WTC11 (cell line): ENCODE data around the gene CHPF. TPM values are rescaled to one million over a fixed set of nuclear protein-coding genes. Genes with fewer than 3 reads are reported as not detected.

Experiments used
- ATAC-seq: fragments of 200-7000 bp; cut with Tn5 transposase; 2 replicates; pipeline ENCODE4 v1.10.0; 2021; ENCODE audit warnings: mild to moderate bottlenecking, moderate library complexity
- CTCF ChIA-PET: fragments of 300-600 bp; sonication (Branson Sonifier 250); formaldehyde crosslinking; loops from one replicate; lab custom pipeline; 2021; ENCODE audit warnings: antibody characterized with exemption; lab: Charles Lee
- POLR2A ChIA-PET: fragments of 350-600 bp; sonication (Branson Sonifier 250); formaldehyde crosslinking; loops from one replicate; lab custom pipeline; 2021; ENCODE audit warnings: antibody characterized with exemption; lab: Charles Lee
- DNase-seq: peaks from one replicate; pipeline ENCODE4 v3.0.0; 2021; ENCODE audit warnings: low spot score
- H3K27ac Mint-ChIP-seq: 2 replicates; pipeline ENCODE4 v1.8.0; 2021; ENCODE audit warnings: mixed read lengths
- H3K27me3 Mint-ChIP-seq: 2 replicates; pipeline ENCODE4 v1.8.0; 2021; ENCODE audit warnings: low read depth, mild to moderate bottlenecking, moderate library complexity, mixed read lengths
- H3K36me3 Mint-ChIP-seq: 2 replicates; pipeline ENCODE4 v1.8.0; 2021; ENCODE audit warnings: mixed read lengths
- H3K4me1 Mint-ChIP-seq: 2 replicates; pipeline ENCODE4 v1.8.0; 2022; ENCODE audit warnings: mixed read lengths
- H3K4me3 Mint-ChIP-seq: 2 replicates; pipeline ENCODE4 v1.8.0; 2021; ENCODE audit warnings: mild to moderate bottlenecking, moderate library complexity, mixed read lengths
- H3K9me3 Mint-ChIP-seq: 2 replicates; pipeline ENCODE4 v1.8.0; 2021; ENCODE audit warnings: mixed read lengths
- FOXK1 ChIP-seq: sonication (generic); formaldehyde crosslinking; IDR thresholded peaks from 2 replicates; pipeline ENCODE4 v1.8.0; 2022; ENCODE audit warnings: mild to moderate bottlenecking, moderate library complexity, missing genetic modification reagents
- FOXP1 ChIP-seq: sonication (generic); formaldehyde crosslinking; IDR thresholded peaks from 2 replicates; pipeline ENCODE4 v1.8.0; 2022; ENCODE audit warnings: missing genetic modification reagents, mild to moderate bottlenecking, moderate library complexity, borderline replicate concordance
- IRF2 ChIP-seq: sonication (generic); formaldehyde crosslinking; IDR thresholded peaks from 2 replicates; pipeline ENCODE4 v1.8.0; 2022; ENCODE audit warnings: low read depth, missing genetic modification reagents, borderline replicate concordance
- MYBL2 ChIP-seq: sonication (generic); formaldehyde crosslinking; IDR thresholded peaks from 2 replicates; pipeline ENCODE4 v1.8.1; 2023; ENCODE audit warnings: mild to moderate bottlenecking, moderate library complexity, missing genetic modification reagents
- NFATC4 ChIP-seq: fragments of 250-450 bp; sonication (Bioruptor Pico); IDR thresholded peaks from 2 replicates; pipeline ENCODE4 v1.9.0; 2021; ENCODE audit warnings: mild to moderate bottlenecking
- NFYB ChIP-seq: sonication (generic); formaldehyde crosslinking; conservative IDR thresholded peaks from 2 replicates; pipeline ENCODE4 v1.8.0; 2022; ENCODE audit warnings: low read depth, missing genetic modification reagents
- SMAD3 ChIP-seq: sonication (generic); formaldehyde crosslinking; IDR thresholded peaks from 2 replicates; pipeline ENCODE4 v1.8.0; 2022; ENCODE audit warnings: missing genetic modification reagents, mild to moderate bottlenecking, borderline replicate concordance
- SMAD4 ChIP-seq: sonication (generic); formaldehyde crosslinking; IDR thresholded peaks from 2 replicates; pipeline ENCODE4 v1.8.0; 2022; ENCODE audit warnings: mild to moderate bottlenecking, missing genetic modification reagents
- SOX15 ChIP-seq: fragments of 250-450 bp; sonication (Bioruptor Pico); IDR thresholded peaks from 2 replicates; pipeline ENCODE4 v1.9.0; 2021; ENCODE audit warnings: mild to moderate bottlenecking
- TEAD1 ChIP-seq: sonication (generic); formaldehyde crosslinking; IDR thresholded peaks from 2 replicates; pipeline ENCODE4 v1.8.0; 2022; ENCODE audit warnings: mild to moderate bottlenecking, missing genetic modification reagents
- TP53 ChIP-seq: sonication (generic); formaldehyde crosslinking; IDR thresholded peaks from 2 replicates; pipeline ENCODE4 v1.8.1; 2023; ENCODE audit warnings: mild to moderate bottlenecking, missing genetic modification reagents
- ZNF121 ChIP-seq: sonication (generic); formaldehyde crosslinking; IDR thresholded peaks from 2 replicates; pipeline ENCODE4 v1.8.0; 2023; ENCODE audit warnings: missing genetic modification reagents
- ZNF232 ChIP-seq: sonication (generic); formaldehyde crosslinking; IDR thresholded peaks from 2 replicates; pipeline ENCODE4 v1.8.0; 2022; ENCODE audit warnings: mild to moderate bottlenecking, missing genetic modification reagents
- total RNA-seq: library from RNA; stranded (reverse); gene quantifications from 3 replicates; pipeline ENCODE4 v1.2.3, GENCODE V29; 2021
- TF ChIP-seq, protein P1 (sequence below): sonication (generic); formaldehyde crosslinking; IDR thresholded peaks from 2 replicates; pipeline ENCODE4 v1.8.1; 2022; ENCODE audit warnings: low read depth, mild to moderate bottlenecking, moderate library complexity, missing genetic modification reagents, borderline replicate concordance
- TF ChIP-seq, protein P2 (sequence below): sonication (generic); formaldehyde crosslinking; IDR thresholded peaks from 2 replicates; pipeline ENCODE4 v1.8.0; 2022; ENCODE audit warnings: mild to moderate bottlenecking, missing genetic modification reagents
- TF ChIP-seq, protein P3 (sequence below): sonication (generic); formaldehyde crosslinking; IDR thresholded peaks from 2 replicates; pipeline ENCODE4 v1.8.0; 2023; ENCODE audit warnings: missing genetic modification reagents, mild to moderate bottlenecking, borderline replicate concordance
- TF ChIP-seq, protein P4 (sequence below): sonication (generic); formaldehyde crosslinking; IDR thresholded peaks from 2 replicates; pipeline ENCODE4 v1.8.1; 2023; ENCODE audit warnings: mild to moderate bottlenecking, missing genetic modification reagents
- TF ChIP-seq, protein P5 (sequence below): sonication (generic); formaldehyde crosslinking; IDR thresholded peaks from 2 replicates; pipeline ENCODE4 v1.8.1; 2022; ENCODE audit warnings: mild to moderate bottlenecking, moderate library complexity, missing genetic modification reagents
- TF ChIP-seq, protein P6 (sequence below): fragments of 250-450 bp; sonication (Bioruptor Pico); IDR thresholded peaks from 2 replicates; pipeline ENCODE4 v1.9.0; 2021; ENCODE audit warnings: mild to moderate bottlenecking

Gene CHPF
- total RNA-seq, 1 experiment from 2014 or later: 97.0 TPM

DNA sequence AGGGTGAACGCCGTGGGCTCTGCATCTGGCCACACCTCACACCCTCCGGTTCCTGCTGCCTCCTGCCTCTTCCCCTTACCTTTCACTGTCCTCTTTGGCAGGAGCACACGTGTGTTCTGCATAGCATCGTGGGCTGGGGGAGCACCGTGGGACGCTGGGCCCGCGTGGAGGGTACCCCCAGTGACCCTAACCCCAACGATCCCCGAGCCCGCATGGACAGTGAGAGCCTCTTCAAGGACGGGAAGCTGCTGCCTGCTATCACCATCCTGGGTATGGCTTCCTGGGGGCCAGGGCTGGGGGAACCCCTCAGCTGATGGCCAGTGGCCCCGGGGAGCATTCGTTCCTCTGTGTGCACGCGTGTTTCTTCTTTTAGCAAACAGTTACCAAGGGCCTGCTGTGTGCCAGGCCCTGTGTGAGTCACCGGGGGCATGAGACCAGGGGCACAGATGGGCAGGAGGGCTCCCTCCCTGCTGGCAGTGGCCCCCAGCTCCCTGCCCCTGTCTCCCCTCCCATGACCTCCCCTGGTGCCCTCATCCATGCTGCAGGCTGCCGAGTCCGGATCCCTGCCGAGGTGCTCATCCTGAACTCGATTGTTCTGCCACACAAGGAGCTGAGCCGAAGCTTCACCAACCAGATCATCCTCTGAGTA is 37.3 kb downstream of the CHPF start:
- ChIA-PET CTCF (interaction anchor here (1.1 to 41.3 kb wide), 9 partner anchors 13 to 228 kb away, joined by 4 to 2316 read pairs (median 10); partner anchors contain the start of genes GMPPA and SPEG), POLR2A (interaction anchor here (0.7 to 2.5 kb wide), 4 partner anchors 9 to 20 kb away, joined by 3 to 19 read pairs (median 3); partner anchors contain the start of gene GMPPA)
- Mint-ChIP-seq H3K9me3 (no peaks in the 10 kb centered on the region), H3K36me3 (peaks cover 14% of the 10 kb centered on the region), H3K27me3 (peaks cover 9% of the 10 kb centered on the region), H3K4me1 (peaks cover 64% of the 10 kb centered on the region)
- TF ChIP-seq NFYB (CRISPR knock-in tag) (no peak), FOXK1 (CRISPR knock-in tag) (0 out of 2 replicates have a peak, but pooled peaks have one; percentile 12)
- TF ChIP-seq, all 79 proteins: peak for 1
- Mint-ChIP-seq H3K27ac (peak overlapping the region; percentile 99), H3K4me3 (peak overlapping the region; percentile 49)
- no peak for DNase-seq
- ATAC-seq: no peak

DNA sequence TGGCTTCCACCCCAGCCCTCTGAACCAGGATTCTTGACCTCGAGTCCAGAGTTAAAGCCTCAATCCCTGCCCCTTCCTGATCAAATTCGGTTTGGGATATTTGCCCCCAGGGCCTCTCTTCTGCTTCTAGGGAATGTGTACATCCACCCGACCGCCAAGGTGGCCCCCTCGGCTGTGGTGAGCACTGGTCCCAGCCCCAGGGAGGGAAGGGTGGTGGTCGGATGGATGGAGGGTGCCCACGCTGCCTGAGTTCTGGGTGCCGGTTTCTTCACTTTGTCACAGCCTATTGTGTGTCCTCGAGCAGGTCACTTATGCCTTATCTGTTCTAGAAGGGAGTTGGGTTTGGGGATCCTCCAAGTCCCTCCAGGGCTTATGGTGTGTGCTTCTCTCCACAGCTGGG is 38.0 kb downstream of the CHPF start:
- ChIA-PET CTCF (interaction anchor here (4.2 to 41.3 kb wide), 4 partner anchors 14 to 102 kb away, joined by 24 to 2316 read pairs (median 179); partner anchors contain the start of gene GMPPA), POLR2A (no interaction called here)
- H3K4me1 Mint-ChIP-seq: peaks cover 63% of the 10 kb centered on the region
- ATAC-seq: no peak
- TF ChIP-seq, protein P1, sequence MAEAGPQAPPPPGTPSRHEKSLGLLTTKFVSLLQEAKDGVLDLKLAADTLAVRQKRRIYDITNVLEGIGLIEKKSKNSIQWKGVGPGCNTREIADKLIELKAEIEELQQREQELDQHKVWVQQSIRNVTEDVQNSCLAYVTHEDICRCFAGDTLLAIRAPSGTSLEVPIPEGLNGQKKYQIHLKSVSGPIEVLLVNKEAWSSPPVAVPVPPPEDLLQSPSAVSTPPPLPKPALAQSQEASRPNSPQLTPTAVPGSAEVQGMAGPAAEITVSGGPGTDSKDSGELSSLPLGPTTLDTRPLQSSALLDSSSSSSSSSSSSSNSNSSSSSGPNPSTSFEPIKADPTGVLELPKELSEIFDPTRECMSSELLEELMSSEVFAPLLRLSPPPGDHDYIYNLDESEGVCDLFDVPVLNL (CRISPR knock-in tag): no peak
- TF ChIP-seq FOXP1 (CRISPR knock-in tag): no peak
- TF ChIP-seq, protein P2, sequence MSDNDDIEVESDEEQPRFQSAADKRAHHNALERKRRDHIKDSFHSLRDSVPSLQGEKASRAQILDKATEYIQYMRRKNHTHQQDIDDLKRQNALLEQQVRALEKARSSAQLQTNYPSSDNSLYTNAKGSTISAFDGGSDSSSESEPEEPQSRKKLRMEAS: no peak
- peaks cover 14% of the 10 kb centered on the region for H3K36me3 Mint-ChIP-seq
- H3K27me3 Mint-ChIP-seq: peaks cover 4% of the 10 kb centered on the region
- H3K4me3 Mint-ChIP-seq: no peak overlapping the region
- no peaks in the 10 kb centered on the region for H3K9me3 Mint-ChIP-seq
- H3K27ac Mint-ChIP-seq: no peak overlapping the region
- no peak for DNase-seq

DNA sequence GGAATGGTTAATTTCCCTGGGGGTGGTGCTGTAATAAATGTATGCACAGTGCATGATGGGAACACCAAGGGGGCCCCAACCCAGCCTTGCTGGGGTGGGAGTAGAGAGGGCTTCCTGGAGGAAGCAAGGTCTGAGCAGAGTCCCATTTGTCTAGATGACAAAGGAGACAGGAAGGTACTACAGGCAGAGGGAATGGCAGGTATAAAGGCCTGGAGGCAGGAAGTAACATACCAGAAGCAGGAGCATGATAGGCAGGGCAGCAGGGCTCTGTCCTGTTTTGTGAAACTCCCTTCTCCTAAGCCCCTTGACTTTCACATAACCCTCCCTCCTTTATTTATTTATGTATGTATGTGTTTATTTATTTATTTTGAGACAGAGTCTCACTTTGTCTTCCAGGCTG is 41.0 kb downstream of the CHPF start:
- POLR2A ChIA-PET: no interaction called here
- H3K4me3 Mint-ChIP-seq: no peak overlapping the region
- peaks cover 60% of the 10 kb centered on the region for H3K4me1 Mint-ChIP-seq
- TF ChIP-seq FOXP1 (CRISPR knock-in tag) (no peak), ZNF232 (CRISPR knock-in tag) (no peak), TP53 (CRISPR knock-in tag) (no peak), NFATC4 (CRISPR knock-in tag) (no peak), SMAD3 (no peak), IRF2 (CRISPR knock-in tag) (no peak)
- TF ChIP-seq, protein P3, sequence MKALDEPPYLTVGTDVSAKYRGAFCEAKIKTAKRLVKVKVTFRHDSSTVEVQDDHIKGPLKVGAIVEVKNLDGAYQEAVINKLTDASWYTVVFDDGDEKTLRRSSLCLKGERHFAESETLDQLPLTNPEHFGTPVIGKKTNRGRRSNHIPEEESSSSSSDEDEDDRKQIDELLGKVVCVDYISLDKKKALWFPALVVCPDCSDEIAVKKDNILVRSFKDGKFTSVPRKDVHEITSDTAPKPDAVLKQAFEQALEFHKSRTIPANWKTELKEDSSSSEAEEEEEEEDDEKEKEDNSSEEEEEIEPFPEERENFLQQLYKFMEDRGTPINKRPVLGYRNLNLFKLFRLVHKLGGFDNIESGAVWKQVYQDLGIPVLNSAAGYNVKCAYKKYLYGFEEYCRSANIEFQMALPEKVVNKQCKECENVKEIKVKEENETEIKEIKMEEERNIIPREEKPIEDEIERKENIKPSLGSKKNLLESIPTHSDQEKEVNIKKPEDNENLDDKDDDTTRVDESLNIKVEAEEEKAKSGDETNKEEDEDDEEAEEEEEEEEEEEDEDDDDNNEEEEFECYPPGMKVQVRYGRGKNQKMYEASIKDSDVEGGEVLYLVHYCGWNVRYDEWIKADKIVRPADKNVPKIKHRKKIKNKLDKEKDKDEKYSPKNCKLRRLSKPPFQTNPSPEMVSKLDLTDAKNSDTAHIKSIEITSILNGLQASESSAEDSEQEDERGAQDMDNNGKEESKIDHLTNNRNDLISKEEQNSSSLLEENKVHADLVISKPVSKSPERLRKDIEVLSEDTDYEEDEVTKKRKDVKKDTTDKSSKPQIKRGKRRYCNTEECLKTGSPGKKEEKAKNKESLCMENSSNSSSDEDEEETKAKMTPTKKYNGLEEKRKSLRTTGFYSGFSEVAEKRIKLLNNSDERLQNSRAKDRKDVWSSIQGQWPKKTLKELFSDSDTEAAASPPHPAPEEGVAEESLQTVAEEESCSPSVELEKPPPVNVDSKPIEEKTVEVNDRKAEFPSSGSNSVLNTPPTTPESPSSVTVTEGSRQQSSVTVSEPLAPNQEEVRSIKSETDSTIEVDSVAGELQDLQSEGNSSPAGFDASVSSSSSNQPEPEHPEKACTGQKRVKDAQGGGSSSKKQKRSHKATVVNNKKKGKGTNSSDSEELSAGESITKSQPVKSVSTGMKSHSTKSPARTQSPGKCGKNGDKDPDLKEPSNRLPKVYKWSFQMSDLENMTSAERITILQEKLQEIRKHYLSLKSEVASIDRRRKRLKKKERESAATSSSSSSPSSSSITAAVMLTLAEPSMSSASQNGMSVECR (CRISPR knock-in tag): no peak
- CTCF ChIA-PET: interaction anchor here (1.4 to 35.9 kb wide), 2 partner anchors 23 to 27 kb away, joined by 4 to 2316 read pairs; partner anchors contain the start of genes ASIC4, CHPF and TMEM198
- DNase-seq: no peak
- H3K36me3 Mint-ChIP-seq: peaks cover 14% of the 10 kb centered on the region
- no peaks in the 10 kb centered on the region for H3K9me3 Mint-ChIP-seq
- no peak for ATAC-seq
- H3K27me3 Mint-ChIP-seq: peaks cover 9% of the 10 kb centered on the region
- H3K27ac Mint-ChIP-seq: no peak overlapping the region

DNA sequence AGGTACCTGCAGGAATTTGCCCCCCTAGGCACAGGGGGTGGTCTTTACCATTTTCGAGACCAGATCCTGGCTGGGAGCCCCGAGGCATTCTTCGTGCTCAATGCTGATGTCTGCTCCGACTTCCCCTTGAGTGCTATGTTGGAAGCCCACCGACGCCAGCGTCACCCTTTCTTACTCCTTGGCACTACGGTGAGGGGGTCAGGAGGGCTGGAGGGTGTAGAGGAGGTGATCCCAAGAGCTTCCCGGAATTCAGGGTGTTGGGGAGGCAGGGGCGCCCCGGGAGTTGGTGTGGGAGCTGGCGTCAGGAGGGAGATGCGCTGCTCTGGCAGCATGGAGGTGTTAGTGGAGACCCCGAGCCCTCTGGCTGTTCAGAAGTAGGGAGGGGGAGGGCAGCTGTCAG is 41.8 kb downstream of the CHPF start:
- H3K27ac Mint-ChIP-seq: no peak overlapping the region
- H3K4me1 Mint-ChIP-seq: peaks cover 59% of the 10 kb centered on the region
- no peak overlapping the region for H3K4me3 Mint-ChIP-seq
- ATAC-seq (no peak), DNase-seq (no peak)
- no peaks in the 10 kb centered on the region for H3K9me3 Mint-ChIP-seq
- peaks cover 17% of the 10 kb centered on the region for H3K27me3 Mint-ChIP-seq
- peaks cover 14% of the 10 kb centered on the region for H3K36me3 Mint-ChIP-seq
- ChIA-PET CTCF (interaction anchor here (35.9 kb wide), 1 partner anchor 23 kb away, joined by 2316 read pairs; the partner anchor contains the start of genes ASIC4, CHPF and TMEM198), POLR2A (no interaction called here)
- TF ChIP-seq, protein P4, sequence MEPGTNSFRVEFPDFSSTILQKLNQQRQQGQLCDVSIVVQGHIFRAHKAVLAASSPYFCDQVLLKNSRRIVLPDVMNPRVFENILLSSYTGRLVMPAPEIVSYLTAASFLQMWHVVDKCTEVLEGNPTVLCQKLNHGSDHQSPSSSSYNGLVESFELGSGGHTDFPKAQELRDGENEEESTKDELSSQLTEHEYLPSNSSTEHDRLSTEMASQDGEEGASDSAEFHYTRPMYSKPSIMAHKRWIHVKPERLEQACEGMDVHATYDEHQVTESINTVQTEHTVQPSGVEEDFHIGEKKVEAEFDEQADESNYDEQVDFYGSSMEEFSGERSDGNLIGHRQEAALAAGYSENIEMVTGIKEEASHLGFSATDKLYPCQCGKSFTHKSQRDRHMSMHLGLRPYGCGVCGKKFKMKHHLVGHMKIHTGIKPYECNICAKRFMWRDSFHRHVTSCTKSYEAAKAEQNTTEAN (CRISPR knock-in tag): no peak
- TF ChIP-seq, protein P5, sequence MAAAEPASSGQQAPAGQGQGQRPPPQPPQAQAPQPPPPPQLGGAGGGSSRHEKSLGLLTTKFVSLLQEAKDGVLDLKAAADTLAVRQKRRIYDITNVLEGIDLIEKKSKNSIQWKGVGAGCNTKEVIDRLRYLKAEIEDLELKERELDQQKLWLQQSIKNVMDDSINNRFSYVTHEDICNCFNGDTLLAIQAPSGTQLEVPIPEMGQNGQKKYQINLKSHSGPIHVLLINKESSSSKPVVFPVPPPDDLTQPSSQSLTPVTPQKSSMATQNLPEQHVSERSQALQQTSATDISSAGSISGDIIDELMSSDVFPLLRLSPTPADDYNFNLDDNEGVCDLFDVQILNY (CRISPR knock-in tag): no peak
- TF ChIP-seq SMAD4 (CRISPR knock-in tag) (no peak), MYBL2 (CRISPR knock-in tag) (no peak), SOX15 (CRISPR knock-in tag) (no peak), TEAD1 (no peak), ZNF121 (CRISPR knock-in tag) (no peak)
- TF ChIP-seq, protein P6, sequence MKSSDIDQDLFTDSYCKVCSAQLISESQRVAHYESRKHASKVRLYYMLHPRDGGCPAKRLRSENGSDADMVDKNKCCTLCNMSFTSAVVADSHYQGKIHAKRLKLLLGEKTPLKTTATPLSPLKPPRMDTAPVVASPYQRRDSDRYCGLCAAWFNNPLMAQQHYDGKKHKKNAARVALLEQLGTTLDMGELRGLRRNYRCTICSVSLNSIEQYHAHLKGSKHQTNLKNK (CRISPR knock-in tag): no peak
